Measurements from ENCODE around the gene PSMD13.
"Not testable (repeated sequence)": the region's sequence is repeated elsewhere in the genome, so short reads cannot be mapped to it uniquely, and the experiment has no call there.

The PSMD13 gene

GRCh38 chr11:236774-237767 lies at the start of gene PSMD13:
TSS of gene PSMD13 (plus strand) at chr11:236976. CDS start at chr11:237050, 74 bp downstream.
- peak; percentile 33 to 47 for DNase-seq

GRCh38 chr11:189200-189783 lies 47.5 kb upstream of the PSMD13 start:
- DNase-seq: not testable (repeated sequence)

GRCh38 chr11:189843-190311 lies 46.9 kb upstream of the PSMD13 start:
- DNase-seq: not testable (repeated sequence)

- not testable (repeated sequence) for DNase-seq
These were observed 46.2 kb upstream of the PSMD13 start for GRCh38 chr11:190546-190945.

GRCh38 chr11:191490-192478 lies 45.0 kb upstream of the PSMD13 start:
- DNase-seq: not testable (repeated sequence)

- DNase-seq: not testable (repeated sequence)
These were observed 44.1 kb upstream of the PSMD13 start, which contains the start of gene SCGB1C1 for GRCh38 chr11:192674-193128. TSS of gene SCGB1C1 (plus strand) at chr11:193078. CDS start at chr11:193100, 22 bp downstream.

GRCh38 chr11:193481-193880 lies 43.3 kb upstream of the PSMD13 start:
- not testable (repeated sequence) for DNase-seq

- DNase-seq: no peak
These were observed 39.7 kb upstream of the PSMD13 start for GRCh38 chr11:196786-197731.

- DNase-seq: no peak
These were observed 39.0 kb upstream of the PSMD13 start for GRCh38 chr11:197741-198235.

- DNase-seq: no peak
These were observed 38.5 kb upstream of the PSMD13 start for GRCh38 chr11:198236-198806.

GRCh38 chr11:199004-199581 lies 37.7 kb upstream of the PSMD13 start:
- DNase-seq: no peak

GRCh38 chr11:199782-200181 lies 37.0 kb upstream of the PSMD13 start:
- no peak for DNase-seq

GRCh38 chr11:200224-201003 lies 36.4 kb upstream of the PSMD13 start:
- no peak for DNase-seq

GRCh38 chr11:201966-202365 lies 34.8 kb upstream of the PSMD13 start:
- no peak for DNase-seq

- no peak for DNase-seq
These were observed 34.3 kb upstream of the PSMD13 start for GRCh38 chr11:202490-202889.

GRCh38 chr11:203056-203944 lies 33.5 kb upstream of the PSMD13 start:
- DNase-seq: no peak

GRCh38 chr11:203945-204586 lies 32.7 kb upstream of the PSMD13 start:
- DNase-seq: no peak

All from SHP77 (cell line).